HAP-1 (cell line): Measurements from ENCODE around the gene ZNF490.
A peak's percentile ranks its signal among the peaks of the same experiment; 100 is the strongest.
"Not testable (repeated sequence)": the region's sequence is repeated elsewhere in the genome, so short reads cannot be mapped to it uniquely, and the experiment has no call there.

Experiments used
- DNase-seq, 2 experiments: peaks; one replicate each; pipeline ENCODE4 v3.0.0-alpha.2; 2016 to 2020; ENCODE audit warnings: low spot score in 2 of 2
- H3K27me3 ChIP-seq: fragments of 250-450 bp; sonication (Bioruptor Pico); 2 replicates; pipeline ENCODE4 v1.5.1; 2020; ENCODE audit warnings: low read depth, mild to moderate bottlenecking, moderate library complexity
- H3K36me3 ChIP-seq: fragments of 250-450 bp; sonication (Bioruptor Pico); replicated peaks from 2 replicates; pipeline ENCODE4 v1.5.1; 2020; ENCODE audit warnings: mild to moderate bottlenecking
- H3K4me1 ChIP-seq: fragments of 250-450 bp; sonication (Bioruptor Pico); 2 replicates; pipeline ENCODE4 v1.5.1; 2020; ENCODE audit warnings: mild to moderate bottlenecking
- H3K4me3 ChIP-seq: fragments of 250-450 bp; sonication (Bioruptor Pico); 2 replicates; pipeline ENCODE4 v1.5.1; 2020; ENCODE audit warnings: mild to moderate bottlenecking, moderate library complexity
- H3K9me3 ChIP-seq: fragments of 250-450 bp; sonication (Bioruptor Pico); 2 replicates; pipeline ENCODE4 v1.5.1; 2020; ENCODE audit warnings: mild to moderate bottlenecking, moderate library complexity
- in situ Hi-C: fragments of 300-500 bp; cut with MboI; formaldehyde crosslinking; loops from 3 replicates; pipeline ENCODE4 v1.14.3; 2020; ENCODE audit warnings: low sequenced_read_pairs, inconsistent platforms, mixed read lengths

Gene ZNF490

GRCh38 chr19:12597594-12597993 is 13.0 kb downstream of the ZNF490 start:
- in situ Hi-C loops, result no loop called here
- DNase-seq, result no peak
- no peaks in the 10 kb centered on the region for H3K9me3 ChIP-seq
- H3K27me3 ChIP-seq, result no peaks in the 10 kb centered on the region
- no peak overlapping the region for H3K4me3 ChIP-seq
- H3K36me3 ChIP-seq, result no peaks in the 10 kb centered on the region
- no peaks in the 10 kb centered on the region for H3K4me1 ChIP-seq

GRCh38 chr19:12596927-12597548 is 13.6 kb downstream of the ZNF490 start:
- in situ Hi-C loops, result no loop called here
- no peaks in the 10 kb centered on the region for H3K36me3 ChIP-seq

DNA sequence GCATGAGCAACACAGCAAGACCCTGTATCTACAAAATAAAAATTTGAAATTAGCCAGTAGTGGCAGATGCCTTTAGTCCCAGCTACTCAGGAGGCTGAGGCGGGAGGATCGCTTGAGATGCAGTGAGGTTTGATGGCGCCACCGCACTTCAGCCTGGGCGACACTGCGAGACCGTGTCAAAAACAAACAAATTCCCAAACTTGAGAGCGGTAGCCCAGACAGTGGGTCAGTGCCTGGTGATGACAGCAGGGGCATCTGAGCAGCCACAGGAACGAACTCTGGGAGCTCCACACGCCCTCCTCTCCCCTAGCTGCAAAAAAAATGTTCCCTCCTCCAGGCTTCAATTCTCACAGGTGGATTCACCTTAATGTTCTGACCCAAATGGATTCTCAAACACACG is 14.1 kb downstream of the ZNF490 start:
- Histone ChIP-seq H3K4me1 (no peaks in the 10 kb centered on the region), H3K27me3 (no peaks in the 10 kb centered on the region), H3K4me3 (no peak overlapping the region), H3K9me3 (no peaks in the 10 kb centered on the region), H3K36me3 (no peaks in the 10 kb centered on the region)
- in situ Hi-C loops, result no loop called here
- no peak for DNase-seq

More at GRCh38 chr19:12596927-12597548, 13.6 kb downstream of the ZNF490 start:
- Histone ChIP-seq H3K27me3 (no peaks in the 10 kb centered on the region), H3K4me3 (no peak overlapping the region), H3K4me1 (no peaks in the 10 kb centered on the region), H3K9me3 (no peaks in the 10 kb centered on the region)
- no peak for DNase-seq

DNA sequence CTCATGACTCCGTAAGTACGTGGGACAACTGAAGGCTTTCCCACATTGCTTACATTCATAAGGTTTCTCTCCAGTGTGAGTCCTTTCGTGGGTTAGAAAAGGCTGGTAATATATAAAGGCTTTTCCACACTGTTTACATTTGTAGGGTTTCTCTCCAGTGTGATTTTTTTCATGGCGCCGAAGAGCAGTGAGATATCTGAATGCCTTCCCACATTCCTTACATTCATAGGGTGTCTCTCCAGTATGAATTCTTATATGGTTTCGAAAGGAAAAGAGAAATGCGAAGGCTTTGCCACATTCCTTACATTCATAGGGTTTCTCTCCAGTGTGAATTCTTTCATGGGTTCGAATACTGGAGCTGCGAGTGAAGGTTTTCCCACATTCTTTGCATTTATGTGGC is 29.5 kb downstream of the ZNF490 start:
- Histone ChIP-seq H3K27me3 (no peaks in the 10 kb centered on the region), H3K36me3 (peaks cover 24% of the 10 kb centered on the region), H3K4me3 (no peak overlapping the region), H3K4me1 (no peaks in the 10 kb centered on the region), H3K9me3 (peaks cover 14% of the 10 kb centered on the region)
- in situ Hi-C loops, result no loop called here
- DNase-seq, result no peak

GRCh38 chr19:12580180-12580694 is 30.4 kb downstream of the ZNF490 start:
- no peaks in the 10 kb centered on the region for H3K4me1 ChIP-seq
- peaks cover 24% of the 10 kb centered on the region for H3K36me3 ChIP-seq
- H3K27me3 ChIP-seq, result no peaks in the 10 kb centered on the region

GRCh38 chr19:12578641-12579040 is 32.0 kb downstream of the ZNF490 start:
- in situ Hi-C loops, result no loop called here
- Histone ChIP-seq H3K27me3 (no peaks in the 10 kb centered on the region), H3K9me3 (peaks cover 14% of the 10 kb centered on the region), H3K4me3 (no peak overlapping the region), H3K4me1 (no peaks in the 10 kb centered on the region), H3K36me3 (peaks cover 24% of the 10 kb centered on the region)
- no peak for DNase-seq

More at GRCh38 chr19:12580180-12580694, 30.4 kb downstream of the ZNF490 start:
- in situ Hi-C loops, result no loop called here
- peaks cover 14% of the 10 kb centered on the region for H3K9me3 ChIP-seq
- no peak overlapping the region for H3K4me3 ChIP-seq
- no peak for DNase-seq

GRCh38 chr19:12574036-12574435 is 36.6 kb downstream of the ZNF490 start:
- no peaks in the 10 kb centered on the region for H3K4me1 ChIP-seq
- H3K9me3 ChIP-seq, result no peaks in the 10 kb centered on the region
- no peaks in the 10 kb centered on the region for H3K27me3 ChIP-seq
- no peak overlapping the region for H3K4me3 ChIP-seq
- in situ Hi-C loops, result no loop called here
- 0 out of 2 replicates have a peak, but pooled peaks cover 3% of the 10 kb centered on the region for H3K36me3 ChIP-seq
- no peak for DNase-seq

GRCh38 chr19:12567951-12568350 is 42.7 kb downstream of the ZNF490 start:
- no peak overlapping the region for H3K4me3 ChIP-seq
- no peaks in the 10 kb centered on the region for H3K36me3 ChIP-seq
- H3K9me3 ChIP-seq, result no peaks in the 10 kb centered on the region
- H3K4me1 ChIP-seq, result no peaks in the 10 kb centered on the region
- in situ Hi-C loops, result no loop called here
- H3K27me3 ChIP-seq, result no peaks in the 10 kb centered on the region
- no peak for DNase-seq

- H3K4me1 ChIP-seq, H3K36me3 ChIP-seq, DNase-seq, H3K4me3 ChIP-seq, H3K27me3 ChIP-seq, in situ Hi-C loops, H3K9me3 ChIP-seq: not testable (repeated sequence)
Measured at GRCh38 chr19:12566380-12566779, 44.2 kb downstream of the ZNF490 start.

DNA sequence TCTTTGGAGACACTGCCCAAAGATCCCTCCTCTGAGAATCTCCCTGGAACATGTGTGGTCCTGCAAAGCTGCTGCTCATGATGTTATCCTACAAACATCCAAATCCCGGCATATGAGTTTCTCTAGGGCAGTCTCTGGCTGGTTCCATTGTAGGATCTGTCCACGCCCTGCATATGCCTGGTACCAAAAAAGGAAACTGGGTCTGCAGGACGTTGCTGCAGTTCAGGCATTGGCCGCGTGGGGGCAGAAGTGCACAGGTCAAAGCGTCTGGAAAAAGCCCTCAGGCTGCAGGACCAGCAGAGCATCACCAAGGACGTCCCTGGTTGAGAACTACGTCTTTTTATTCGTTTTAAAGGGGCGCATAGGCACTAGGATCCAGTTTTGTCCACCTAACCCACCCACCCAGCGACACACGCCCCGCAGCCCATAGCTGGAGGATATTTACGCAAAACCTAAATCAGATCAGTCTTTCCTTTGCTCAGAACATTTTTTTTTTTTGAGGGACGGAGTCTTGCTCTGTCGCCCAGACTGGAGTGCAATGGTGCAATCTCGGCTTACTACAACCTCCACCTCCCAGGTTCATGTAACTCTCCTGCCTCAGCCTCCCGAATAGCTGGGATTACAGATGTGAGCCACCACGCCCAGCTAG is 46.5 kb downstream of the ZNF490 start:
- H3K4me3 ChIP-seq, result no peak overlapping the region
- no peaks in the 10 kb centered on the region for H3K4me1 ChIP-seq
- no peaks in the 10 kb centered on the region for H3K36me3 ChIP-seq
- no peaks in the 10 kb centered on the region for H3K9me3 ChIP-seq
- in situ Hi-C loops, result loop anchor here (5.0 kb wide), 1 partner anchor 108 kb away; no protein-coding TSS in a partner anchor
- DNase-seq, result peak; percentile 71 to 95
- no peaks in the 10 kb centered on the region for H3K27me3 ChIP-seq

- Histone ChIP-seq H3K36me3 (peaks cover 3% of the 10 kb centered on the region; the same call in 1 of the 2 replicates), H3K27me3 (no peaks in the 10 kb centered on the region), H3K9me3 (0 out of 2 replicates have a peak, but pooled peaks cover 5% of the 10 kb centered on the region), H3K4me1 (no peaks in the 10 kb centered on the region), H3K4me3 (no peak overlapping the region)
- in situ Hi-C loops, result no loop called here
- no peak for DNase-seq
Measured at GRCh38 chr19:12555456-12555930, 55.1 kb downstream of the ZNF490 start.

- no peaks in the 10 kb centered on the region for H3K27me3 ChIP-seq
- peak; percentile 97 to 99 for DNase-seq
- H3K36me3 ChIP-seq, result peaks cover 14% of the 10 kb centered on the region
- in situ Hi-C loops, result no loop called here
- peak within 1 kb of the TSS; percentile 95 for H3K4me3 ChIP-seq
- 0 out of 2 replicates have a peak, but pooled peaks cover 2% of the 10 kb centered on the region for H3K9me3 ChIP-seq
- no peaks in the 10 kb centered on the region; the same call in 1 of the 2 replicates for H3K4me1 ChIP-seq
Measured at GRCh38 chr19:12551060-12551832, 59.4 kb downstream of the ZNF490 start, which contains the start of gene ZNF564. Gene ZNF564, minus strand, starts transcription at chr19:12551482. Its CDS starts 150 bp downstream, at chr19:12551332.

GRCh38 chr19:12546903-12547302 is 63.7 kb downstream of the ZNF490 start:
- H3K36me3 ChIP-seq, result peaks cover 18% of the 10 kb centered on the region

More at GRCh38 chr19:12546903-12547302, 63.7 kb downstream of the ZNF490 start:
- H3K27me3 ChIP-seq, result no peaks in the 10 kb centered on the region
- no peaks in the 10 kb centered on the region; the same call in 1 of the 2 replicates for H3K4me1 ChIP-seq
- H3K4me3 ChIP-seq, result no peak overlapping the region
- no peak for DNase-seq
- in situ Hi-C loops, result no loop called here
- peaks cover 4% of the 10 kb centered on the region; the same call in 1 of the 2 replicates for H3K9me3 ChIP-seq
